ENCODE results near the gene AFDN. TPM values are rescaled to one million over a fixed set of nuclear protein-coding genes. Genes with fewer than 3 reads are reported as not detected.

AFDN gene
- total RNA-seq, 1 donor from 2014 or later = 552 TPM

DNA sequence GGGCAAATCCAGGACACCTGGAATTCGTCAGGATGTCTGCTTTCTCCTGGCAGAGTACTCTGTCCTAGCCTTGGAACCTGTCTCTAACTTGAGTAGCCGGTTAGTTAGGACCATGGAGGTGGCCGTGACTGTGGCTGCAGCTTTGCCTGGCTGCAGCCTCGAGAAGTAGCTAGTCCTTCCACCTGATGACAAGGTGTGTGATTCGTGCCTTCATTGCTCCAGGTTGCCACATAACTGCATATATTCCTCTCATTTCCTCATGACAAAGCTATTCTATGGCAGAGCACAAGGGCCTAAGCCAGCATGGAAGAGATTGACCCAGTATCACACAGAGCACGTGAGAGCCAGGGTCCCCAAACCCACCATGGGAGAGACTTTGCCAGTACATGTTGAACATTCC, 130.9 kb downstream of the AFDN start:
- H3K27me3 Mint-ChIP-seq (ENCODE audit: unreplicated experiment) = peaks cover 6% of the 10 kb centered on the region
- H3K36me3 Mint-ChIP-seq (ENCODE audit: unreplicated experiment) = no peaks in the 10 kb centered on the region
- DNase-seq = no peak
- no peak overlapping the region for H3K4me3 Mint-ChIP-seq (ENCODE audit: unreplicated experiment)
- peaks cover 19% of the 10 kb centered on the region for H3K4me1 Mint-ChIP-seq (ENCODE audit: low read depth, unreplicated experiment)
- peaks cover 6% of the 10 kb centered on the region for H3K9me3 Mint-ChIP-seq (ENCODE audit: unreplicated experiment)
- TF ChIP-seq, protein P1, sequence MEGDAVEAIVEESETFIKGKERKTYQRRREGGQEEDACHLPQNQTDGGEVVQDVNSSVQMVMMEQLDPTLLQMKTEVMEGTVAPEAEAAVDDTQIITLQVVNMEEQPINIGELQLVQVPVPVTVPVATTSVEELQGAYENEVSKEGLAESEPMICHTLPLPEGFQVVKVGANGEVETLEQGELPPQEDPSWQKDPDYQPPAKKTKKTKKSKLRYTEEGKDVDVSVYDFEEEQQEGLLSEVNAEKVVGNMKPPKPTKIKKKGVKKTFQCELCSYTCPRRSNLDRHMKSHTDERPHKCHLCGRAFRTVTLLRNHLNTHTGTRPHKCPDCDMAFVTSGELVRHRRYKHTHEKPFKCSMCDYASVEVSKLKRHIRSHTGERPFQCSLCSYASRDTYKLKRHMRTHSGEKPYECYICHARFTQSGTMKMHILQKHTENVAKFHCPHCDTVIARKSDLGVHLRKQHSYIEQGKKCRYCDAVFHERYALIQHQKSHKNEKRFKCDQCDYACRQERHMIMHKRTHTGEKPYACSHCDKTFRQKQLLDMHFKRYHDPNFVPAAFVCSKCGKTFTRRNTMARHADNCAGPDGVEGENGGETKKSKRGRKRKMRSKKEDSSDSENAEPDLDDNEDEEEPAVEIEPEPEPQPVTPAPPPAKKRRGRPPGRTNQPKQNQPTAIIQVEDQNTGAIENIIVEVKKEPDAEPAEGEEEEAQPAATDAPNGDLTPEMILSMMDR (IDR thresholded peaks at IDR 0.05; ENCODE audit: partially characterized antibody, unreplicated experiment) = no peak
- no peak overlapping the region for H3K27ac Mint-ChIP-seq (ENCODE audit: unreplicated experiment)

DNA sequence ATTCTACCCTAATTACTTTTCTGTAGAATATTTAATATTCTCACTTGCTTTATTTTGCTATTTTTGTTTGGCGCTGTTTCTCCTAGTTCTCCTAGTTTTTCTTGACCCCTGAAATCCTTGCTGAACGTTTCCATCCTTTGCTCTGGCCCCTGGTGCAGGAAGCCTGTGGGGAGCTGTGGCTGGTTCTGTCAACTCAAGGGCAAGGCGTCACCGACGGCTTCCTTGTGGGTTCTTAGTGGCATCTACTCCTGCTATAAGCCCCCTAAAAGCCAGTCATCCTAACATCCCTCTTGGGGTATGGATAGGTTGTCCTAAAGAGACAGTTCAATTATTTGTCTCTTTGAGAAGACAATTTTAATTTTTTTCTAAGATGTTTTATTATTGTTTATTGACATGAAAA, 133.9 kb downstream of the AFDN start:
- Mint-ChIP-seq H3K36me3 (ENCODE audit: unreplicated experiment) (no peaks in the 10 kb centered on the region), H3K9me3 (ENCODE audit: unreplicated experiment) (peaks cover 11% of the 10 kb centered on the region), H3K27ac (ENCODE audit: unreplicated experiment) (no peak overlapping the region), H3K27me3 (ENCODE audit: unreplicated experiment) (peaks cover 6% of the 10 kb centered on the region), H3K4me1 (ENCODE audit: low read depth, unreplicated experiment) (peaks cover 27% of the 10 kb centered on the region), H3K4me3 (ENCODE audit: unreplicated experiment) (no peak overlapping the region)
- TF ChIP-seq, protein P1 (IDR thresholded peaks at IDR 0.05; ENCODE audit: partially characterized antibody, unreplicated experiment) = no peak
- no peak for DNase-seq

DNA sequence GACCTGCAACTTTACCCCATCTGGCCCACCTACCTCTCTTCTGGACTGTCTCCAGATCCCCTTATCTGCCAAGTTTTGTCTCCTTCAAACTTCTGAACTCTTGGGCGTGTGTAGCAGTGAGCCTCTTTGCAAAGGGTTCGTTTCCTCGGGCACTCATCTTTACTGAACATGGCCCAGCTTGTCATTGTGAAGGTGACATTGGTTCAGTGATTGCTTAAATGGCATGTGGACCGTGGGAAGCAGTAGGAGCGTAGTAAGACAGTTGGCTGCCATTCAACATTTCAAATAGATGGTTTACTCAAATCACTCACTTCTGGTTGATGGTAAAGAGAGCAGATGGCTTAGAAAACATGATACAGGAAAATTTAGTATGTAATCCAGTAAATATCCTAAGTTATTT, 136.0 kb downstream of the AFDN start:
- Mint-ChIP-seq H3K4me3 (ENCODE audit: unreplicated experiment) (peak overlapping the region; percentile 25), H3K27me3 (ENCODE audit: unreplicated experiment) (peaks cover 6% of the 10 kb centered on the region), H3K9me3 (ENCODE audit: unreplicated experiment) (peaks cover 5% of the 10 kb centered on the region), H3K36me3 (ENCODE audit: unreplicated experiment) (peaks cover 8% of the 10 kb centered on the region), H3K27ac (ENCODE audit: unreplicated experiment) (peak overlapping the region; percentile 56), H3K4me1 (ENCODE audit: low read depth, unreplicated experiment) (peaks cover 25% of the 10 kb centered on the region)
- no peak for DNase-seq
- TF ChIP-seq, protein P1 (IDR thresholded peaks at IDR 0.05; ENCODE audit: partially characterized antibody, unreplicated experiment) = no peak

DNA sequence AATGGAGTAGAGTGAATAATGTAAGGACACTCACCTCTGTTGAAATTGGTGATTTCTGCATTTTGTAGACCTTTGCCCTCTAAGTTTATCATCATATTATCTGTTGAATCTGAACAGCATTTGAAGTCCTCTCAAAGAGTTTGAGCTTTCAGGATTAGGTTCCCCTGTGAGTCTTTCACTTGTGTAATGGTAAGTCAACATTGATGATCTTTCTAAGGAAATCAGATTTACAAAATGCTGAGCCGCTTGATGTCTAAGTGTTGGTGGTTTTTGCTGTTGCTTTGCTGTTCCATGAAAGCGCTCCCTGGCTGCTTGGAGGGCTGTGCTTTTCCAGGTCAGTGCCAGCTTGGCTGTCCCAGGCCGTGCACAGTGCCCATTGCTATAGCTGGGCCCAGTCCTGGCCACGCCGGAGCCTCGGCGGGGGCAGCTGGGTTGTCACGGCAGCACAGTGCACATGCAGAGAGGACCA, 136.9 kb downstream of the AFDN start:
- TF ChIP-seq, protein P1 (IDR thresholded peaks at IDR 0.05; ENCODE audit: partially characterized antibody, unreplicated experiment) = no peak
- H3K27ac Mint-ChIP-seq (ENCODE audit: unreplicated experiment) = no peak overlapping the region
- H3K4me1 Mint-ChIP-seq (ENCODE audit: low read depth, unreplicated experiment) = peaks cover 21% of the 10 kb centered on the region
- peaks cover 6% of the 10 kb centered on the region for H3K27me3 Mint-ChIP-seq (ENCODE audit: unreplicated experiment)
- no peak overlapping the region for H3K4me3 Mint-ChIP-seq (ENCODE audit: unreplicated experiment)
- DNase-seq = no peak
- peaks cover 9% of the 10 kb centered on the region for H3K36me3 Mint-ChIP-seq (ENCODE audit: unreplicated experiment)
- H3K9me3 Mint-ChIP-seq (ENCODE audit: unreplicated experiment) = peaks cover 6% of the 10 kb centered on the region

DNA sequence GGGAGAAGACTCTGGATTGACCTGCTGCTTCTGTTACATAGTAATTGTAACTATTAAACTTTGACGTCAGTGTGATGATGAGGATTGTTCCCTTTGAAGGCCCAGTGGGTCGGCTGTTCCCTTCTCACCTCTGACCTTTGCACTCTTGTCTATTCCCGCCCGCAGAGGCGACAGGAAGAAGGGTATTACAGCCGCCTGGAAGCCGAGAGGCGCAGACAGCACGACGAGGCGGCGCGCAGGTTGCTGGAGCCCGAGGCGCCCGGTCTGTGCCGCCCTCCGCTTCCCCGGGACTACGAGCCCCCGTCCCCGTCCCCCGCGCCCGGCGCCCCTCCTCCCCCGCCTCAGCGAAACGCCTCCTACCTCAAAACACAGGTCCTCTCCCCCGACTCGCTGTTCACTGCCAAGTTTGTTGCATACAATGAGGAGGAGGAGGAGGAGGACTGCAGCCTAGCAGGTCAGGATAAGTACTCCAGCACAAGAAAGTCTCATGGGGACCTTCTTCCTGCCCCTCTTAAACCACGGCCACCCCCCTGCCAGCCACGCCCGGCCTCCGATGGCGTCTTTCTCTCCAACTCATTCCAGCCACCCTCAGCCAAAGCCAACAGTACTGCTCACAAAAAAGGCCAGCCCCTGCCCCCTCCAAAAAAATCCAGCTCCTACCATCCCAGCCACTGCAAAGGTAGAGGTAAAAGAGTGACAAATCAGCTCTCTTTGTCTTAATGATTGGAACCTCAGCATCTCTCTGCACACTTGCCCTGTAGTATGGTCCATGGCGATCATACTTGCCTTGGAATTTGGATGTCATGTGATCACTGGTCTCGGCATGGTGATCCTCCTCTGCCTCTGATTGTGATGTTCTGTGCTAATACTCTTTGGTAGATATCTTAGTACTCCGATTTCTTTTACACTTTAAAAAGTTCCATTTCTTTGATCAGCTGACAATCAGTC, 139.2 kb downstream of the AFDN start:
- Mint-ChIP-seq H3K27ac (ENCODE audit: unreplicated experiment) (no peak overlapping the region), H3K36me3 (ENCODE audit: unreplicated experiment) (peaks cover 9% of the 10 kb centered on the region), H3K4me1 (ENCODE audit: low read depth, unreplicated experiment) (peaks cover 18% of the 10 kb centered on the region), H3K27me3 (ENCODE audit: unreplicated experiment) (peaks cover 6% of the 10 kb centered on the region), H3K4me3 (ENCODE audit: unreplicated experiment) (no peak overlapping the region), H3K9me3 (ENCODE audit: unreplicated experiment) (peaks cover 6% of the 10 kb centered on the region)
- TF ChIP-seq, protein P1 (IDR thresholded peaks at IDR 0.05; ENCODE audit: partially characterized antibody, unreplicated experiment) = no peak
- no peak for DNase-seq
